Kidney glomerular epithelial cell (primary cell): ENCODE measurements around the gene GOLGA6L10.
"Not testable (repeated sequence)": the region's sequence is repeated elsewhere in the genome, so short reads cannot be mapped to it uniquely, and the experiment has no call there.

ENCODE experiments used
- DNase-seq: peaks from one replicate; lab custom pipeline; 2025; lab: John Stamatoyannopoulos, UW

Gene GOLGA6L10

DNA sequence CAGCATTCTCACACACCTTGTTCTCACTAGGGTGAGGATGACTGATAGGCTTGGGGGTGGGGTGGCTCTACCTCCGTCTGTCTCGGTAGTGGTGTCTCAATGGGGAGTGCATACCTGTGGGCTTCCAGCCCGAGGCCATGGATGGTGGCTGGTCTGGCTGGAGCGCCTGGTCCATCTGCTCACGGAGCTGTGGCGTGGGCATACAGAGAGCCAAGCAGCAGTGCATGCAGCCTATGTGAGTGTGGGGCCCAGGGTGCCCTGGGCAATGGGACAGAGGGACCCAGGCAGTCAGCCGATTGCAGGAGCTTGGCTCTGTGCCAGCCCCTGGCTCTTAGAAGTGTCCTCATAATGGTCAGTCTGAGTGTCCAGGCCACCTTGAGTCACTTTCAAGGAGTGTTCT, 31.8 kb downstream of the GOLGA6L10 start:
- not testable (repeated sequence) for DNase-seq

GRCh38 chr15:82317091-82317489, 32.2 kb downstream of the GOLGA6L10 start:
- DNase-seq, result no peak

GRCh38 chr15:82316247-82317090, 32.8 kb downstream of the GOLGA6L10 start:
- DNase-seq, result not testable (repeated sequence)

- DNase-seq, result no peak
Observed at GRCh38 chr15:82315519-82316246, 33.6 kb downstream of the GOLGA6L10 start.

- DNase-seq, result no peak
Observed at GRCh38 chr15:82314769-82315518, 34.3 kb downstream of the GOLGA6L10 start.

DNA sequence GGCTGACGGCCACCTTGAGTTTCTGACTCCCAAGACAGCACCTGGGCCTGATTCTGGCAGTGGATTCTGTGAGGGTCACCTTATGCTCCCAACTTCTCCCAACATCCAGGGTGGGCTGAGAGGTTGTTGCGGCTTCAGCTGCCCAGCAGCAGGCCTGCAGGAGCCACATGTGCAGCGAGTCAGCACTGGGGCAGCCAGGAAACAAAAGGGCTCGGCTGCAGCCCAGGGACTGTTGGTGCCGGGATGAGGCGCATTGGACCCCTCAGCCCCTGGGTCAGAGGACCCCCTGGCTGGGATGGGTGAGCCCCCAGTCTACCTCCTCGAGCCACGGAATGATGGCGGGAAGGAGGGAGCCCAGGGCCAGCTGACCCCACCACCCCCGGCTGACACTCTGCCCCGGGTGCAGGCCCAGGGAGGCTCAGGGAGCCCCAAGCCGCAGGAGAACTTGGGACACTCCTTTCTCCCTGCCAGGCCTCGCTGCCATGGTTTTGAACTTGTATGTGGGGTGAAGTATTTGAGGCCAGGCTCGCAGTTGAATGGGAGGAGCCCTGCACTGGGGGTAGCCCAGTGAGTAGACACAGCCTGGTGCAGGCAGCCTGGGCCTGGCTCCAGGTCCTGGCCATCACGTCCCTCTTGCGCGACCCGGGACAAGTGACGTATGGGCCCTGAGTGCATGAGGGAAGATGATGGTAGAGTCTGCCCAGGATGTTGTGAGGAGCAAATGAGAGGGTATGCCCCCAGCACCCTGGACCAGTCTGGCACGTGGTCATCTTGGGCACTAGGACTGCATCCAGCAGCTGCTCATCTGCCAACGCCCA, 35.1 kb downstream of the GOLGA6L10 start:
- not testable (repeated sequence) for DNase-seq

- DNase-seq, result no peak
Observed at GRCh38 chr15:82313446-82313845, 35.8 kb downstream of the GOLGA6L10 start.

DNA sequence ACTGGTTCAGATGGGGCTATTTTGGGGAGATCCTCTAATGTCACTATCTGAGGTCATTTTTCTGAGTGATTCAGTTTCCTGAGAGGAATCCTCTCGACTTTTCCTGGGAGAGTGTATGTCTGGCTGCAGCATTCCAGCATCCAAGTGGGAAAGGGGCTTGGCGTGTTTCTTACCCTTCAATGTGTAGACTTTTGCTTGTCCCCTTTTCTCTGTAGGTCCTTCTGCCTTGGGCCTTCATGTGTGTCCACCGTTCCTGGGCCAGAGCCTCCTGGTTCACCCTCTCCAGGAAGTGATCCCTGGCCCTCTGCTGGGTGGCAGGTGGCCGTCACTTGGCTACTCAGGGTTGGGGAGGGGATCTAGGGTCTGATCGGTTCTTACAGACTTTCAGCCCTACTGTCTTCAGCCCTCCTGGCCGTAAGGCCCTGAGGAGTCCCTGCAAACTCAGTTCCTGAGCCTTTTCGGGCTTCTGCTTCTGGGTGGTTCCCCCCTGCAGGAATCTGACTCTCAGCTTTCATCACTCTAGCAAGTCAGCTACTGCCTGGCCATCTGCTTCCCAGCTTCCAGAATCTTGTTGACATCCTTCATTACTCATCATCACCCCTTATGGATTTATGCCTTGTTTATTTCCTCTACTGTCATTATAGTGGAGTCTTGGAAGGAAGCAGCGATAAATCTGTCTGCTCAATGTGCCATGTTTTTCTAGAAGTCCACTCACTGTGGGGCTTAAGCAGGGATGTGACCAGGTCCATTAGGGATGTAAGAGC, 36.5 kb downstream of the GOLGA6L10 start:
- DNase-seq, result no peak

- DNase-seq, result not testable (repeated sequence)
Observed at GRCh38 chr15:82311321-82311720, 38.0 kb downstream of the GOLGA6L10 start.

GRCh38 chr15:82309802-82310201, 39.5 kb downstream of the GOLGA6L10 start:
- no peak for DNase-seq

GRCh38 chr15:82307714-82308081, 41.6 kb downstream of the GOLGA6L10 start:
- DNase-seq, result no peak

GRCh38 chr15:82306791-82307713, 42.2 kb downstream of the GOLGA6L10 start:
- DNase-seq, result no peak

DNA sequence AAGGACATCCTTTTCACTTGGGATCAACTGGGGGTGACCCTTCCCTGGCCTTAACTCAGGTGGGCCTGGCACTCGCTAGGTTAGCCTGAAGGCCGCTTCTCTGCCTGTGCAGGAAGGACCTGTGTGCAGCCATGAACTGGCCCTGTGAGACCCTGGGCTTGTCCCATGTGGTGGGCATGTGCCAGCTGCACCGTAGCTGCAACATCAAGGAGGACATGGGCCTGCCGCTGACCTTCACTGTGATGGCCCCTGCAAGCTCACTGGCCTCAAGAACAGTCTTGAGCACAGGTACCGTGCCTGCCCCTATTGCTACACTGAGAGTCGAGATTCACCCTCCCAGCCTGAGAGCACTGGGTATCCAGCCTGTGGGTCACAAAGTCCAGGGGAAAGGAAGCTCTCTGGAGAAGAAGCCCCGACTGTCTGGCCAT, 43.6 kb downstream of the GOLGA6L10 start:
- DNase-seq, result no peak

DNA sequence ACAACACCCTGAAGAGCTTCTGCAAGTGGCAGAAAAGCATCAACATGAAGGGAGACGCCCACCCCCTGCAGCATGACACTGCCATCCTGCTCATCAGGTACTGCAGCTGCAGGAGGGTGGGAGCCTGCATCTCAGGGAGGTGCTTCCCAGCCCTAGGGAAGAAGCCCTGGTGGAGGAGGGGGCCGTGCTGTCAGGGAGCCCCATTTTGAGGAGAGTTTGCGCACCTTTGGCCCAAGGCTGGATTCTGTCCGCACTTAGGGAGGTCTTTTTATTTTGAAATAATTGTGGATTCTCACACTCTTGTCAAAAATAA, 44.5 kb downstream of the GOLGA6L10 start:
- DNase-seq, result no peak

- no peak for DNase-seq
Observed at GRCh38 chr15:82303956-82304777, 45.1 kb downstream of the GOLGA6L10 start.

- no peak for DNase-seq
Observed at GRCh38 chr15:82301296-82302016, 47.8 kb downstream of the GOLGA6L10 start.

- no peak for DNase-seq
Observed at GRCh38 chr15:82300883-82301282, 48.4 kb downstream of the GOLGA6L10 start.

- not testable (repeated sequence) for DNase-seq
Observed at GRCh38 chr15:82300326-82300725, 48.9 kb downstream of the GOLGA6L10 start.
